Stimulated activated CD8-positive, alpha-beta memory T cell treated with anti-CD3 and anti-CD28 coated beads, Interleukin-12 subunit alpha, Interleukin-12 subunit beta, amount 100 ng/mL, for 4 hours (primary cell): ENCODE data around the gene MMP15.
"Not testable (repeated sequence)": the region's sequence is repeated elsewhere in the genome, so short reads cannot be mapped to it uniquely, and the experiment has no call there.

ENCODE experiments used
- DNase-seq: peaks from one replicate; pipeline ENCODE4 v3.0.0-alpha.2; 2020; ENCODE audit warnings: low read depth

Gene MMP15

GRCh38 chr16:58049232-58050185, 24.0 kb downstream of the MMP15 start:
- no peak for DNase-seq

GRCh38 chr16:58051296-58051695, 25.7 kb downstream of the MMP15 start:
- no peak for DNase-seq

- no peak for DNase-seq
Measured at GRCh38 chr16:58051821-58052603, 26.5 kb downstream of the MMP15 start.

GRCh38 chr16:58053682-58054005, 28.1 kb downstream of the MMP15 start:
- DNase-seq, result no peak

- no peak for DNase-seq
Measured at GRCh38 chr16:58054289-58054688, 28.7 kb downstream of the MMP15 start.

- DNase-seq, result no peak
Measured at GRCh38 chr16:58056580-58056979, 31.0 kb downstream of the MMP15 start.

- no peak for DNase-seq
Measured at GRCh38 chr16:58057121-58057520, 31.6 kb downstream of the MMP15 start.

GRCh38 chr16:58057784-58058183, 32.2 kb downstream of the MMP15 start:
- DNase-seq, result no peak

GRCh38 chr16:58062821-58063220, 37.3 kb downstream of the MMP15 start:
- no peak for DNase-seq

- DNase-seq, result no peak
Measured at GRCh38 chr16:58063377-58064076, 38.0 kb downstream of the MMP15 start.

GRCh38 chr16:58070585-58070984, 45.0 kb downstream of the MMP15 start:
- no peak for DNase-seq

GRCh38 chr16:58072134-58072533, 46.6 kb downstream of the MMP15 start:
- DNase-seq, result not testable (repeated sequence)

GRCh38 chr16:58073086-58073485, 47.5 kb downstream of the MMP15 start:
- not testable (repeated sequence) for DNase-seq

- DNase-seq, result no peak
Measured at GRCh38 chr16:58074657-58075056, 49.1 kb downstream of the MMP15 start.

- DNase-seq, result no peak
Measured at GRCh38 chr16:58076514-58076913, 51.0 kb downstream of the MMP15 start.

- DNase-seq, result no peak
Measured at GRCh38 chr16:58077796-58078195, 52.2 kb downstream of the MMP15 start.

GRCh38 chr16:58080657-58081056, 55.1 kb downstream of the MMP15 start:
- not testable (repeated sequence) for DNase-seq

GRCh38 chr16:58082381-58082780, 56.8 kb downstream of the MMP15 start:
- no peak for DNase-seq

- DNase-seq, result no peak
Measured at GRCh38 chr16:58084635-58085034, 59.1 kb downstream of the MMP15 start.

GRCh38 chr16:58085171-58085570, 59.6 kb downstream of the MMP15 start:
- DNase-seq, result no peak

GRCh38 chr16:58085584-58086251, 60.2 kb downstream of the MMP15 start:
- DNase-seq, result no peak
